Endothelial cell of umbilical vein (primary cell): ENCODE measurements around the gene RRP36. TPM values are rescaled to one million over a fixed set of nuclear protein-coding genes. Genes with fewer than 3 reads are reported as not detected.

Source experiments
- BruUV-seq: library from RNA; stranded (reverse); fragments of 400-500 nt; replicated peaks from 2 replicates; lab custom pipeline; 2021; lab: Mats Ljungman, UMichigan
- CTCF ChIA-PET: fragments of 300-600, 350-600 bp; sonication (Branson Sonifier 250); formaldehyde crosslinking; loops from one replicate; lab custom pipeline; 2021; ENCODE audit warnings: antibody characterized with exemption, inconsistent platforms; lab: Charles Lee
- POLR2A ChIA-PET: fragments of 300-600, 350-600 bp; sonication (Branson Sonifier 250); formaldehyde crosslinking; loops from one replicate; lab custom pipeline; 2021; ENCODE audit warnings: antibody characterized with exemption, inconsistent platforms; lab: Charles Lee
- DNase-seq: peaks from one replicate; pipeline ENCODE4 v3.0.0-alpha.2; 2011; ENCODE audit warnings: low read depth, low spot score
- FAIRE-seq: peaks from 2 replicates; lab custom pipeline; 2011; peaks lifted over from hg19 to GRCh38; lab: Jason Lieb, UNC
- H2AFZ ChIP-seq: 2 replicates; pipeline ENCODE4 v1.6.0; 2012; ENCODE audit warnings: low read depth, low read length, control low read depth, inconsistent platforms
- H3K27ac ChIP-seq: 2 replicates; pipeline ENCODE4 v1.5.1; 2011; ENCODE audit warnings: low read depth, mild to moderate bottlenecking, control low read depth, low read length, moderate library complexity; ENCODE audit not compliant: insufficient read depth
- H3K27me3 ChIP-seq, 2 experiments: 2 replicates each; pipeline versions ENCODE4 v1.6.0 to v1.6.1; 2011; ENCODE audit warnings: low read length in 2 of 2, mixed read lengths in 1 of 2; ENCODE audit not compliant: control insufficient read depth in 2 of 2, insufficient read depth in 2 of 2
- H3K36me3 ChIP-seq, 2 experiments: 2 replicates in 1 of 2; 3 replicates in 1 of 2; pipeline ENCODE4 v1.5.1; 2011; ENCODE audit warnings: low read length in 2 of 2, mild to moderate bottlenecking in 1 of 2, moderate library complexity in 1 of 2; ENCODE audit not compliant: control insufficient read depth in 2 of 2, insufficient read depth in 2 of 2; ENCODE audit errors: extremely low read depth in 1 of 2
- H3K4me1 ChIP-seq: 3 replicates; pipeline ENCODE4 v1.5.1; 2011; ENCODE audit warnings: mild to moderate bottlenecking, low read length; ENCODE audit not compliant: control insufficient read depth, insufficient read depth; ENCODE audit errors: extremely low read depth
- H3K4me2 ChIP-seq: 2 replicates; pipeline ENCODE4 v1.6.1; 2011; ENCODE audit warnings: low read length, control low read depth, mixed read lengths; ENCODE audit not compliant: insufficient read depth
- H3K4me3 ChIP-seq, 3 experiments: fragments of 200-600 bp in 1 of 3; sonication (generic), shearing (Covaris generic) in 1 of 3; replicated peaks in 1 of 3; 2 replicates each; pipeline ENCODE4 v1.5.1; 2011 to 2016; ENCODE audit warnings: control low read depth in 3 of 3, low read length in 3 of 3, mild to moderate bottlenecking in 2 of 3, inconsistent platforms in 1 of 3, low read depth in 1 of 3, moderate library complexity in 1 of 3; ENCODE audit not compliant: insufficient read depth in 1 of 3
- H3K79me2 ChIP-seq: 2 replicates; pipeline ENCODE4 v1.6.0; 2012; ENCODE audit warnings: low read length, inconsistent platforms; ENCODE audit not compliant: control insufficient read depth, insufficient read depth
- H3K9ac ChIP-seq: replicated peaks from 2 replicates; pipeline ENCODE3; 2011; ENCODE audit warnings: low read length, control low read depth; ENCODE audit not compliant: insufficient read depth; ENCODE audit errors: extremely low read depth
- H3K9me1 ChIP-seq: replicated peaks from 3 replicates; pipeline ENCODE4 v1.6.0; 2011; ENCODE audit warnings: mild to moderate bottlenecking, low read length; ENCODE audit not compliant: control insufficient read depth, insufficient read depth; ENCODE audit errors: extremely low read depth
- H3K9me3 ChIP-seq: replicated peaks from 2 replicates; pipeline ENCODE4 v1.5.1; 2012; ENCODE audit warnings: low read length, inconsistent platforms; ENCODE audit not compliant: control insufficient read depth, insufficient read depth
- H4K20me1 ChIP-seq: replicated peaks from 2 replicates; pipeline ENCODE3; 2011; ENCODE audit warnings: mild to moderate bottlenecking, low read length; ENCODE audit not compliant: control insufficient read depth, insufficient read depth; ENCODE audit errors: extremely low read depth
- EZH2 ChIP-seq: IDR thresholded peaks from 2 replicates; pipeline ENCODE4 v1.6.1; 2012; ENCODE audit warnings: borderline replicate concordance, low read depth, mild to moderate bottlenecking, moderate library complexity, low read length, inconsistent platforms; ENCODE audit not compliant: severe bottlenecking
- FOS ChIP-seq: IDR thresholded peaks from 2 replicates; pipeline ENCODE4 v1.6.1; 2011; ENCODE audit warnings: mild to moderate bottlenecking, low read length, moderate library complexity, borderline replicate concordance; ENCODE audit not compliant: insufficient read depth
- GATA2 ChIP-seq: IDR thresholded peaks from 2 replicates; pipeline ENCODE4 v1.7.0; 2011; ENCODE audit warnings: low read depth, mild to moderate bottlenecking, moderate library complexity, mixed read lengths, low read length; ENCODE audit not compliant: insufficient read length, insufficient read depth
- JUN ChIP-seq: IDR thresholded peaks from 2 replicates; pipeline ENCODE4 v1.6.1; 2011; ENCODE audit warnings: borderline replicate concordance, low read depth; ENCODE audit not compliant: insufficient read length, insufficient read depth
- MAX ChIP-seq: IDR thresholded peaks from 2 replicates; pipeline ENCODE4 v1.6.1; 2011; ENCODE audit not compliant: insufficient read depth, insufficient read length
- MYC ChIP-seq: IDR thresholded peaks from one replicate; pipeline ENCODE4 v1.6.1; 2011; ENCODE audit warnings: mild to moderate bottlenecking, low read depth, low read length
- POLR2A ChIP-seq: IDR thresholded peaks from 2 replicates; pipeline ENCODE4 v1.6.1; 2012; ENCODE audit warnings: low read depth, mild to moderate bottlenecking, control low read depth, low read length
- POLR2AphosphoS5 ChIP-seq: IDR thresholded peaks from 2 replicates; pipeline ENCODE4 v1.6.1; 2012; ENCODE audit warnings: low read depth, mild to moderate bottlenecking, control low read depth, low read length, moderate library complexity; ENCODE audit not compliant: insufficient read depth
- dilution Hi-C: fragments of 300-500 bp; cut with MboI; formaldehyde crosslinking; loops from one replicate; pipeline ENCODE4 v1.15.0; 2019; ENCODE audit warnings: low sequenced_read_pairs; ENCODE audit not compliant: extremely low pct_ligation_motif_present
- intact Hi-C: fragments of 100-400 bp; cut with micrococcal nuclease; formaldehyde crosslinking; loops from one replicate; pipeline ENCODE4 v1.10.0; 2022
- polyA plus RNA-seq, 4 experiments: library from polyadenylated mRNA; depleted of rRNA in 3 of 4; stranded (reverse) in 3 of 4; unstranded in 1 of 4; fragments of >200 nt; gene quantifications; 2 replicates each; pipeline versions ENCODE4 v1.2.1 to v1.2.3, GENCODE V29; 2011 to 2012; ENCODE audit warnings: missing spikeins in 1 of 4
- total RNA-seq: library from RNA; stranded (reverse); gene quantifications from 2 replicates; pipeline ENCODE4 v1.2.3, GENCODE V29; 2021
- TF ChIP-seq, protein P1 (sequence below), 2 donors: IDR thresholded peaks; 1 replicate in 1 of 2; 2 replicates in 1 of 2; pipeline ENCODE4 v1.5.1; 2011; ENCODE audit warnings: low read length in 2 of 2, mild to moderate bottlenecking in 2 of 2, moderate library complexity in 2 of 2, control low read depth in 1 of 2, inconsistent platforms in 1 of 2, low read depth in 1 of 2; ENCODE audit not compliant: insufficient read depth in 1 of 2; ENCODE audit errors: extremely low read depth in 1 of 2

Gene RRP36
- total and polyA plus RNA-seq, 2 donors (not counting 3 experiments of a cell fraction or from before 2014, with no cell fraction given) = 40.2 to 103 TPM

DNA sequence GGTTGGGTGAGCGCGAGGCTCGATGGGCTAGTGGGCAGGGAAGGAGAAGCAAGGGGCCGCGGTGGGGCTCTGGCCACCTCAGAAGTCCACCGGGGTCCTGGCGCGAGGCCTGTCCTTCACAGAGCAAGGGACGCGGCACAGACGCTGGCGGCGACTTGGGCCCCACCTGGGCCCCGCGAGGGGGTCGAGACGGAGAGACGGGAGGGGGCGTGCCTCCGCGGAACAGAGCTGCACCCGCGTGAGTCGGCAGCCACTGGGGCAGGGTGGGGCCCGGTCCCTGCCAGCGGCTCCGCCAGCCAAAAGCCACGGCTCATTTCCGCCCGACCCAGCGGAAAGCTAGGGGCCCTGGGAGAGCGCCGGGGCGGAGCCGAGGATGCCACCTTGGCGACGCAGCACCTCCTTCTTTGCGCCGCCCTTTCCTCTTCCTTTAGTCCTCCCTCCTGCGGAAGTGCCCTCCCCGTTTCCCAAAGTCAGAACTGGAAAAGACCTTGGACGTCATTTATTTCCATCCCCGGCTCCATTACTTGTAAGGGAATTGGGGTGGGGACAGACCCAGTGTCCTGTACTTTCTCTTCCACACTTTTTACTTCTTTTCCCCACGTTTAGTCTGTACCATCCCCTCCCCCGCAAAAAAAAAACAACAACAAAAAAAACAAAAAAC is 32.3 kb downstream of the RRP36 start, which contains the start of gene CUL7:
Gene CUL7 (minus strand): TSS at position 307 of the 661 bp plus-strand sequence. CDS start 1,063 bp downstream, outside the sequence.
- Histone ChIP-seq H3K36me3 (peaks cover 0 to 11% of the 10 kb centered on the region in 2 experiments), H2AFZ (peak within 1 kb of the TSS; percentile 8), H3K9me1 (no peaks in the 10 kb centered on the region), H3K27me3 (no peaks in the 10 kb centered on the region), H3K4me3 (peak within 1 kb of the TSS; percentile 30 to 64 (median 40)), H3K4me1 (peaks cover 16% of the 10 kb centered on the region), H3K27ac (peak within 1 kb of the TSS; percentile 82), H3K79me2 (peaks cover 11% of the 10 kb centered on the region), H4K20me1 (no peaks in the 10 kb centered on the region), H3K9me3 (no peaks in the 10 kb centered on the region), H3K4me2 (peak within 1 kb of the TSS; percentile 44), H3K9ac (peak within 1 kb of the TSS; percentile 81)
- dilution Hi-C loops (no loop called here), intact Hi-C loops (loop anchor here (1.0 to 2.0 kb wide), 3 partner anchors 33 to 69 kb away; partner anchors contain the start of genes KLHDC3, PPP2R5D and RRP36)
- CTCF ChIA-PET = interaction anchor here (0.6 to 1.4 kb wide), 9 partner anchors 9 to 94 kb away, joined by 3 to 5 read pairs (median 4); partner anchors contain the start of genes KLHDC3, MEA1, PEX6 and RRP36
- no TSS peak for BruUV-seq
- FAIRE-seq = peak; percentile 97
- TF ChIP-seq POLR2A (peak; percentile 99), POLR2AphosphoS5 (peak; percentile 100), GATA2 (no peak)
- POLR2A ChIA-PET = interaction anchor here (0.7 to 0.8 kb wide), 4 partner anchors 33 to 316 kb away, joined by 3 to 7 read pairs (median 5); partner anchors contain the start of genes KLHDC3, MEA1, RRP36 and ZNF318
- peak; percentile 95 for DNase-seq

DNA sequence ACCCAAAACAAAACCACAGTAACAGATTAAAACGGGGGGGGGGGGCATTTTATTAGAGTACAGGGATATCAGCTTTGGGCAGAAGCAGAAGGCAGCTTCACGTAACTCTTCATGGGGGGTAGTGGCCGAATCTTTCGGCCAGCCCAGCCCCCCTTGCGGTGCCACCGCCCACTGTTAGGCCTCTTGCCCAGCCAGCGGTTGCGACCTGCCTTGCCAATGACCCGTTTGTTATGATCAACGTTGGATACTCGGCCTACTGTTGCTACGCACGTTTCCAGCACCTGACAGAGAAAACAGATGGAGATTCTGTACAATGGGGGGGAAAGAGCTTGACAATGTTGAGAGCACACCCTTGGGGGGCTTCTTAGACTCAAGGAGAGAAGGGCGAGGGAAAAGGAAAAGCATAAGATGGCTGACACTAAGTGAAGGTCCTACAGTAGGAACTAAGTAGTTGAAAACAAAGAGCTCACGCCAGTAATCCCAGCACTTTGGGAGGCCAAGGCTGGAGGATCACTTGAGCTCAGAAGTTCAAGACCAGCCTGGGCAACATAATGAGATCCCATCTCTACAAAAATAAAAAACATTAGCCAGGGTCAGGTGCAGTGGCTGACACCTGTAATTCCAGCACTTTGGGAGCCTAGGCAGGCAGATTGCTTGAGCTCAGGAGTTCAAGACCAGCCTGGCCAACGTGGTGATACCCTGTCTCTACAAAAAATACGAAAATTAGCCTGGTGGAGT is 33.0 kb downstream of the RRP36 start:
- H3K79me2 ChIP-seq = peaks cover 14% of the 10 kb centered on the region

More for the DNA sequence above, 33.0 kb downstream of the RRP36 start:
- peak; percentile 13 for DNase-seq
- H3K27me3 ChIP-seq = no peaks in the 10 kb centered on the region
- H3K9ac ChIP-seq = peak overlapping the region; percentile 47
- no peaks in the 10 kb centered on the region for H3K9me3 ChIP-seq
- H3K9me1 ChIP-seq = no peaks in the 10 kb centered on the region
- peaks cover 19% of the 10 kb centered on the region for H3K4me1 ChIP-seq
- no peak overlapping the region for H2AFZ ChIP-seq
- TF ChIP-seq MAX (no peak), EZH2 (no peak), POLR2AphosphoS5 (no peak), GATA2 (no peak), MYC (no peak), JUN (no peak), POLR2A (no peak), FOS (no peak)
- TF ChIP-seq, protein P1, sequence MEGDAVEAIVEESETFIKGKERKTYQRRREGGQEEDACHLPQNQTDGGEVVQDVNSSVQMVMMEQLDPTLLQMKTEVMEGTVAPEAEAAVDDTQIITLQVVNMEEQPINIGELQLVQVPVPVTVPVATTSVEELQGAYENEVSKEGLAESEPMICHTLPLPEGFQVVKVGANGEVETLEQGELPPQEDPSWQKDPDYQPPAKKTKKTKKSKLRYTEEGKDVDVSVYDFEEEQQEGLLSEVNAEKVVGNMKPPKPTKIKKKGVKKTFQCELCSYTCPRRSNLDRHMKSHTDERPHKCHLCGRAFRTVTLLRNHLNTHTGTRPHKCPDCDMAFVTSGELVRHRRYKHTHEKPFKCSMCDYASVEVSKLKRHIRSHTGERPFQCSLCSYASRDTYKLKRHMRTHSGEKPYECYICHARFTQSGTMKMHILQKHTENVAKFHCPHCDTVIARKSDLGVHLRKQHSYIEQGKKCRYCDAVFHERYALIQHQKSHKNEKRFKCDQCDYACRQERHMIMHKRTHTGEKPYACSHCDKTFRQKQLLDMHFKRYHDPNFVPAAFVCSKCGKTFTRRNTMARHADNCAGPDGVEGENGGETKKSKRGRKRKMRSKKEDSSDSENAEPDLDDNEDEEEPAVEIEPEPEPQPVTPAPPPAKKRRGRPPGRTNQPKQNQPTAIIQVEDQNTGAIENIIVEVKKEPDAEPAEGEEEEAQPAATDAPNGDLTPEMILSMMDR (IDR thresholded peaks at IDR 0.05; ENCODE audit: extremely low read depth in 1 of 2, insufficient read depth in 1 of 2, low read depth in 1 of 2, low read length in 2 of 2) = no peak
- CTCF ChIA-PET = interaction anchor here (0.6 to 1.6 kb wide), 11 partner anchors 9 to 93 kb away, joined by 3 to 6 read pairs (median 4); partner anchors contain the start of genes KLHDC3, MEA1, PEX6 and PTK7
- intact Hi-C loops (no loop called here), dilution Hi-C loops (no loop called here)
- POLR2A ChIA-PET = interaction anchor here (0.6 to 1.7 kb wide), 6 partner anchors 32 to 315 kb away, joined by 3 to 7 read pairs (median 4); partner anchors contain the start of genes KLHDC3, MEA1, PPP2R5D and RRP36
- peak overlapping the region; percentile 44 for H3K4me2 ChIP-seq
- peak overlapping the region in 2 of 3 experiments; percentile 40 to 64 for H3K4me3 ChIP-seq
- no peaks in the 10 kb centered on the region for H4K20me1 ChIP-seq
- FAIRE-seq = no peak
- BruUV-seq = TSS peak; percentile 99
- H3K36me3 ChIP-seq = peaks cover 0 to 7% of the 10 kb centered on the region in 2 experiments
- peak overlapping the region; percentile 82 for H3K27ac ChIP-seq
